Body of pancreas (tissue), 4 donors: ENCODE measurements around the gene MGAT4B.

ENCODE experiments used
- POLR2A ChIP-seq, 3 donors: fragments of 450-650 bp; IDR thresholded peaks; one replicate each; pipeline ENCODE4 v1.6.1; 2016; ENCODE audit warnings: antibody characterized with exemption in 3 of 3, mild to moderate bottlenecking in 2 of 3
- TF ChIP-seq, protein P1 (sequence below), 7 experiments: fragments of 450-650 bp in 4 of 7; fragments of 200-600 bp in 3 of 7; sonication (generic) in 3 of 7; IDR thresholded peaks; one replicate each; pipeline ENCODE4 v1.5.1; 2016 to 2019; ENCODE audit warnings: antibody characterized with exemption in 7 of 7

- TF ChIP-seq, protein P1, sequence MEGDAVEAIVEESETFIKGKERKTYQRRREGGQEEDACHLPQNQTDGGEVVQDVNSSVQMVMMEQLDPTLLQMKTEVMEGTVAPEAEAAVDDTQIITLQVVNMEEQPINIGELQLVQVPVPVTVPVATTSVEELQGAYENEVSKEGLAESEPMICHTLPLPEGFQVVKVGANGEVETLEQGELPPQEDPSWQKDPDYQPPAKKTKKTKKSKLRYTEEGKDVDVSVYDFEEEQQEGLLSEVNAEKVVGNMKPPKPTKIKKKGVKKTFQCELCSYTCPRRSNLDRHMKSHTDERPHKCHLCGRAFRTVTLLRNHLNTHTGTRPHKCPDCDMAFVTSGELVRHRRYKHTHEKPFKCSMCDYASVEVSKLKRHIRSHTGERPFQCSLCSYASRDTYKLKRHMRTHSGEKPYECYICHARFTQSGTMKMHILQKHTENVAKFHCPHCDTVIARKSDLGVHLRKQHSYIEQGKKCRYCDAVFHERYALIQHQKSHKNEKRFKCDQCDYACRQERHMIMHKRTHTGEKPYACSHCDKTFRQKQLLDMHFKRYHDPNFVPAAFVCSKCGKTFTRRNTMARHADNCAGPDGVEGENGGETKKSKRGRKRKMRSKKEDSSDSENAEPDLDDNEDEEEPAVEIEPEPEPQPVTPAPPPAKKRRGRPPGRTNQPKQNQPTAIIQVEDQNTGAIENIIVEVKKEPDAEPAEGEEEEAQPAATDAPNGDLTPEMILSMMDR (IDR thresholded peaks at IDR 0.05): no peak
- TF ChIP-seq POLR2A (IDR thresholded peaks at IDR 0.05): no peak
Measured at GRCh38 chr5:179829732-179830435, 23.2 kb upstream of the MGAT4B start.
